NCI-H526 (cell line): ENCODE data around the gene ABCG8.

ENCODE experiments used
- DNase-seq, 2 experiments: peaks; one replicate each; lab custom pipeline; 2025; lab: John Stamatoyannopoulos, UW

The ABCG8 gene

GRCh38 chr2:43838560-43839267 lies at the start of gene ABCG8, which contains the start of gene ABCG5:
Gene ABCG8, plus strand, starts transcription at chr2:43838971. Its CDS starts 83 bp downstream, at chr2:43839054.
Gene ABCG5, minus strand, starts transcription at chr2:43838839. Its CDS starts 160 bp downstream, at chr2:43838679.
- DNase-seq = no peak

- DNase-seq = no peak
Observed at GRCh38 chr2:43790147-43790546, 48.6 kb upstream of the ABCG8 start.

- no peak for DNase-seq
Observed at GRCh38 chr2:43791035-43791765, 47.6 kb upstream of the ABCG8 start.

GRCh38 chr2:43792653-43793052 lies 46.1 kb upstream of the ABCG8 start:
- peak in 1 of 2 experiments; percentile 7 for DNase-seq

- no peak for DNase-seq
Observed at GRCh38 chr2:43794956-43795355, 43.8 kb upstream of the ABCG8 start.

GRCh38 chr2:43796206-43796605 lies 42.6 kb upstream of the ABCG8 start:
- no peak for DNase-seq

- no peak for DNase-seq
Observed at GRCh38 chr2:43798300-43798699, 40.5 kb upstream of the ABCG8 start.

GRCh38 chr2:43800894-43801293 lies 37.9 kb upstream of the ABCG8 start:
- no peak for DNase-seq

- no peak for DNase-seq
Observed at GRCh38 chr2:43802135-43802534, 36.6 kb upstream of the ABCG8 start.

- DNase-seq = no peak
Observed at GRCh38 chr2:43803113-43803512, 35.7 kb upstream of the ABCG8 start.

- no peak for DNase-seq
Observed at GRCh38 chr2:43806719-43807031, 32.1 kb upstream of the ABCG8 start.

GRCh38 chr2:43810452-43810851 lies 28.3 kb upstream of the ABCG8 start:
- DNase-seq = no peak

GRCh38 chr2:43810888-43811287 lies 27.9 kb upstream of the ABCG8 start:
- DNase-seq = no peak

GRCh38 chr2:43812006-43812405 lies 26.8 kb upstream of the ABCG8 start:
- no peak for DNase-seq

- DNase-seq = no peak
Observed at GRCh38 chr2:43812947-43813346, 25.8 kb upstream of the ABCG8 start.

- DNase-seq = no peak
Observed at GRCh38 chr2:43814711-43815110, 24.1 kb upstream of the ABCG8 start.

GRCh38 chr2:43818761-43819160 lies 20.0 kb upstream of the ABCG8 start:
- no peak for DNase-seq

GRCh38 chr2:43819491-43820163 lies 19.1 kb upstream of the ABCG8 start:
- no peak for DNase-seq

GRCh38 chr2:43822839-43823238 lies 15.9 kb upstream of the ABCG8 start:
- DNase-seq = no peak

- no peak for DNase-seq
Observed at GRCh38 chr2:43823751-43824150, 15.0 kb upstream of the ABCG8 start.

GRCh38 chr2:43824512-43824911 lies 14.3 kb upstream of the ABCG8 start:
- DNase-seq = no peak

- no peak for DNase-seq
Observed at GRCh38 chr2:43824951-43825493, 13.7 kb upstream of the ABCG8 start.

- DNase-seq = no peak
Observed at GRCh38 chr2:43825841-43826240, 12.9 kb upstream of the ABCG8 start.
